K562 (cell line): ENCODE results near the gene LY6G6D. TPM values are rescaled to one million over a fixed set of nuclear protein-coding genes. Genes with fewer than 3 reads are reported as not detected.

Experiments used
- ATF6 ChIP-seq: sonication (generic); formaldehyde crosslinking; IDR thresholded peaks from 2 replicates; pipeline ENCODE4 v1.4.0; 2020; ENCODE audit warnings: mild to moderate bottlenecking, missing genetic modification reagents
- BHLHE40 ChIP-seq: IDR thresholded peaks from 2 replicates; pipeline ENCODE4 v1.6.1; 2011; ENCODE audit warnings: low read length, improper control_type of control experiment
- CHD1 ChIP-seq: fragments of 200-600 bp; sonication (generic); IDR thresholded peaks from one replicate; pipeline ENCODE4 v1.6.1; 2012; ENCODE audit warnings: mild to moderate bottlenecking, moderate library complexity, low read length, inconsistent platforms
- CREB1 ChIP-seq, 2 experiments: sonication (generic) in 1 of 2; formaldehyde crosslinking in 1 of 2; IDR thresholded peaks; 2 replicates each; pipeline versions ENCODE4 v1.6.1 to v1.8.0; 2012 to 2022; ENCODE audit warnings: inconsistent platforms in 1 of 2, mild to moderate bottlenecking in 1 of 2, missing genetic modification reagents in 1 of 2, moderate library complexity in 1 of 2
- DEAF1 ChIP-seq: fragments of 450-650 bp; formaldehyde crosslinking; IDR thresholded peaks from 2 replicates; pipeline ENCODE4 v1.4.0; 2020; ENCODE audit warnings: mild to moderate bottlenecking, moderate library complexity
- E2F3 ChIP-seq: fragments of 250-450 bp; sonication (Bioruptor Pico); IDR thresholded peaks from 2 replicates; pipeline ENCODE4 v1.4.0; 2020; ENCODE audit warnings: mild to moderate bottlenecking
- ESRRA ChIP-seq: fragments of 450-650 bp; IDR thresholded peaks from 2 replicates; pipeline ENCODE4 v1.6.1; 2014; ENCODE audit warnings: low read depth, mild to moderate bottlenecking, moderate library complexity, borderline replicate concordance
- HIVEP1 ChIP-seq: fragments of 250-450 bp; sonication (Bioruptor Pico); IDR thresholded peaks from 2 replicates; pipeline ENCODE4 v1.4.0; 2020; ENCODE audit warnings: mild to moderate bottlenecking
- KLF6 ChIP-seq: fragments of 250-450 bp; sonication (Bioruptor Pico); IDR thresholded peaks from 2 replicates; pipeline ENCODE4 v1.4.0; 2020; ENCODE audit warnings: mild to moderate bottlenecking, moderate library complexity, borderline replicate concordance
- MAFG ChIP-seq: fragments of 450-650 bp; conservative IDR thresholded peaks from 2 replicates; pipeline ENCODE4 v1.6.1; 2016; ENCODE audit warnings: missing genetic modification characterization, missing compliant biosample characterization
- MTA1 ChIP-seq: fragments of 450-650 bp; IDR thresholded peaks from 2 replicates; pipeline ENCODE4 v1.6.1; 2017; ENCODE audit warnings: borderline replicate concordance
- NFIX ChIP-seq: fragments of 250-450 bp; sonication (Bioruptor Pico); IDR thresholded peaks from 2 replicates; pipeline ENCODE4 v1.4.0; 2020; ENCODE audit warnings: low read depth, mild to moderate bottlenecking, moderate library complexity
- SAFB ChIP-seq: fragments of 200-400 bp; formaldehyde crosslinking; IDR thresholded peaks from 2 replicates; pipeline ENCODE4 v1.6.1; 2017; ENCODE audit warnings: low read depth, low read length, borderline replicate concordance
- SAFB2 ChIP-seq: fragments of 200-400 bp; formaldehyde crosslinking; IDR thresholded peaks from 2 replicates; pipeline ENCODE4 v1.6.1; 2018; ENCODE audit warnings: borderline replicate concordance, low read length, low read depth, moderate library complexity; ENCODE audit not compliant: severe bottlenecking
- TCFL5 ChIP-seq: fragments of 250-450 bp; sonication (Bioruptor Pico); conservative IDR thresholded peaks from 2 replicates; pipeline ENCODE4 v1.6.1; 2021; ENCODE audit warnings: mild to moderate bottlenecking, moderate library complexity, matching md5 sums
- TRIM25 ChIP-seq: fragments of 450-650 bp; IDR thresholded peaks from 2 replicates; pipeline ENCODE4 v1.7.0; 2016; ENCODE audit warnings: borderline replicate concordance
- XRCC4 ChIP-seq: IDR thresholded peaks from one replicate; pipeline ENCODE4 v1.6.1; 2011; ENCODE audit not compliant: insufficient read depth, insufficient read length; ENCODE audit errors: extremely low read depth
- ZBTB11 ChIP-seq, 3 experiments: fragments of 200-800 bp in 1 of 3; fragments of 250-450 bp in 1 of 3; fragments of 450-650 bp in 1 of 3; sonication (Bioruptor Pico) in 1 of 3; sonication (Bioruptor generic) in 1 of 3; formaldehyde crosslinking in 1 of 3; IDR thresholded peaks; 2 replicates each; pipeline versions ENCODE4 v1.6.1 to v1.8.0; 2016 to 2022; ENCODE audit warnings: mild to moderate bottlenecking in 2 of 3, missing genetic modification characterization in 2 of 3, missing compliant biosample characterization in 1 of 3, moderate library complexity in 1 of 3
- polyA plus RNA-seq, 8 experiments: library from polyadenylated mRNA; depleted of rRNA in 4 of 8; stranded (reverse) in 5 of 8; unstranded in 3 of 8; fragments of >200 nt; fragmentation: Nextera tagmentation in 2 of 8; fragmentation: Illumina TruSeq in 1 of 8; extraction: Ambion mirVana in 2 of 8; extraction: Trizol in 1 of 8; gene quantifications; 2 replicates each; pipeline versions ENCODE4 v1.2.1 to v1.2.3, GENCODE V29; 2011 to 2014; ENCODE audit warnings: inconsistent platforms in 1 of 8, missing spikeins in 1 of 8
- total RNA-seq, 7 experiments: library from RNA; depleted of rRNA in 6 of 7; stranded (reverse); fragments of >200 nt in 6 of 7; fragmentation: Illumina TruSeq in 2 of 7; extraction: Trizol in 2 of 7; gene quantifications; 2 replicates each; pipeline versions ENCODE4 v1.2.1 to v1.2.3, GENCODE V29; 2011 to 2021; ENCODE audit warnings: low replicate concordance in 1 of 7

LY6G6D gene
- total and polyA plus RNA-seq, 9 of the 15 experiments (the other 6 are each of a cell fraction or from before 2014, with no cell fraction given) = 0.30 to 0.38 TPM; not detected in 7

GRCh38 chr6:31691078-31691463 is 24.1 kb upstream of the LY6G6D start (continued):
- TF ChIP-seq ZBTB11 (CRISPR knock-in tag; IDR thresholded peaks at IDR 0.05) (peak in 1 of 3 experiments; percentile 12; a peak in 1 of 6 replicates), HIVEP1 (CRISPR knock-in tag) (no peak), SAFB (no peak), CHD1 (no peak), TCFL5 (CRISPR knock-in tag) (no peak), XRCC4 (no peak), CREB1 (IDR thresholded peaks at IDR 0.05) (no peak), CREB1 (CRISPR knock-in tag; IDR thresholded peaks at IDR 0.05) (no peak), DEAF1 (CRISPR knock-in tag) (no peak), KLF6 (CRISPR knock-in tag) (no peak), ESRRA (no peak), E2F3 (CRISPR knock-in tag) (no peak), BHLHE40 (0 out of 2 replicates have a peak, but pooled peaks have one; percentile 0), MAFG (no peak), NFIX (CRISPR knock-in tag) (no peak), MTA1 (no peak), ATF6 (no peak), SAFB2 (no peak), TRIM25 (no peak)
